Tibial nerve (tissue), 3 donors: Measurements from ENCODE around the gene MAN2A1.

Experiments used
- CTCF ChIP-seq, 5 experiments: fragments of 200-600 bp in 3 of 5; fragments of 450-650 bp in 2 of 5; sonication (generic) in 3 of 5; IDR thresholded peaks; one replicate each; pipeline ENCODE4 v1.5.1; 2016 to 2019; ENCODE audit warnings: antibody characterized with exemption in 5 of 5, mild to moderate bottlenecking in 3 of 5, moderate library complexity in 2 of 5
- POLR2A ChIP-seq, 2 donors: fragments of 450-650 bp; IDR thresholded peaks; one replicate each; pipeline ENCODE4 v1.6.1; 2017; ENCODE audit warnings: antibody characterized with exemption in 2 of 2, mild to moderate bottlenecking in 2 of 2, moderate library complexity in 2 of 2

GRCh38 chr5:109743770-109744212 lies 54.1 kb downstream of the MAN2A1 start:
- no peak for TF ChIP-seq CTCF (IDR thresholded peaks at IDR 0.05)
- TF ChIP-seq POLR2A (IDR thresholded peaks at IDR 0.05) = no peak
